Astrocyte of the spinal cord (primary cell): Measurements from ENCODE around the gene EVA1C.

Experiments used
- DNase-seq: peaks from one replicate; pipeline ENCODE4 v3.0.0; 2011; ENCODE audit warnings: low read depth, low spot score
- H3K4me3 ChIP-seq: 2 replicates; pipeline ENCODE4 v1.5.1; 2011; ENCODE audit warnings: low read depth, mild to moderate bottlenecking, low read length, moderate library complexity
- CTCF ChIP-seq: IDR thresholded peaks from 2 replicates; pipeline ENCODE4 v1.5.1; 2012; ENCODE audit warnings: low read depth, mild to moderate bottlenecking, low read length, inconsistent platforms
- in situ Hi-C: cut with HindIII; loops from 2 replicates; pipeline ENCODE4 v1.10.0; 2017; ENCODE audit warnings: low sequenced_read_pairs

Gene EVA1C

DNA sequence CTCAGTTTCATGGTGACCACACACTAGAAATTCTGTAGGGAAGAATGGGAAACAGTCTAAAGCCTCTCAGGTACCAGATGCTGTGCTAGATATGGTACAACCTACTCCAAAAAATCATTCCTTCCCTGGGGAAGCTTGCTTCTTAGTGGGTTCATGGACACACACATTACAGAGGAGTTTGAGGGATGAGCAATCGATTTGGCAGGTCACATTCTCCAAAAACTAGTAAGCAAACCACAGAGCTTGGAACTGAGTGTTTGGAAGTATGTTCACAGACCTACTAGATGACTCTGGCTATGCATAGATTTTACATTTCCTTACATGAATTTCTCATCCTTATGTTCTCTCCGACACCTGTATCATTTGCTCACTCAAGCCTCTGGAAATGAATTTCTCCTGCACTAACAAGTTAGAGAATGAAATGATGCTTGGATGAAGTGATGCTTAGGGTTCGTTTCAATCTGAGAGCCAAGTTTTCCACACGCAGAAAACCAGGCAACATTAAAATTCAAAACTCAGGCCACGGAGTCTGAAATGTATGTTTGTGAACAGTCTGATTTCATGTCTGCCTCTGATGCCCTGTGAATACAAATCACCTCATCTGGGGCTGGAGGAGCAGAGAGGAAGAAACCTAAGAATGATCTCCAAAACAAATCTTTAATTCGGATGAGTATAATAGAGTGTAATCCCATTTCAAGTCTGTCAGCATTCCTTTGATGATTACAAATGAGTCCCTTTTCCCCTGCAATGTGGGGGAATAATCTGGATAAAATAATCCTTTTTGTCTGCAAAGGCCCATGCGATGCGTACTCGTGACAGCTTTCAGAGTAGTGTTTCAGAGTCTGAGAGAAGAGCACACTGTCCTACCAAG lies 11.0 kb downstream of the EVA1C start:
- in situ Hi-C loops, result no loop called here
- no peak for TF ChIP-seq CTCF
- peak; percentile 86 for DNase-seq
- H3K4me3 ChIP-seq, result no peak overlapping the region

- no peak overlapping the region for H3K4me3 ChIP-seq
- DNase-seq, result no peak
- no peak for TF ChIP-seq CTCF
- in situ Hi-C loops, result no loop called here
These were observed 11.7 kb downstream of the EVA1C start for GRCh38 chr21:32424191-32424535.

DNA sequence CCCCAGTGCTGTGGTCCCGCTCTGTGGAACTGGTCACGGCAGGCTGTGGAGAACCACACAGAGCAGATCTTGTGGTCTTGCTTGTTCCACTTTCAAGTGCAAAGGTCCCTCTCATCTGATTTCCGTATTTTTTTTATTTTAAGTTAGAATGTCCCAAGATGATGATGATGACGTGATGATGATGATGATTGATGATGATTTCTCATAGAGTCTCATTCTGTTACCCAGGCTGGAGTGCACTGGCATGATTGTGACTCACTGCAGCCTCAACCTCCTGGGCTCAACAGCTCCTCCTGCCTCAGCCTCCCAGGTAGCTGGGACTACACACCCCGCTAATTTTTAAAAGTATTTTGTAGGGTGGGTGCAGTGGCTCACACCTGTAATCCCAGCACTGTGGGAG lies 12.2 kb downstream of the EVA1C start:
- no peak overlapping the region for H3K4me3 ChIP-seq
- no peak for TF ChIP-seq CTCF
- peak; percentile 16 for DNase-seq
- in situ Hi-C loops, result no loop called here

DNA sequence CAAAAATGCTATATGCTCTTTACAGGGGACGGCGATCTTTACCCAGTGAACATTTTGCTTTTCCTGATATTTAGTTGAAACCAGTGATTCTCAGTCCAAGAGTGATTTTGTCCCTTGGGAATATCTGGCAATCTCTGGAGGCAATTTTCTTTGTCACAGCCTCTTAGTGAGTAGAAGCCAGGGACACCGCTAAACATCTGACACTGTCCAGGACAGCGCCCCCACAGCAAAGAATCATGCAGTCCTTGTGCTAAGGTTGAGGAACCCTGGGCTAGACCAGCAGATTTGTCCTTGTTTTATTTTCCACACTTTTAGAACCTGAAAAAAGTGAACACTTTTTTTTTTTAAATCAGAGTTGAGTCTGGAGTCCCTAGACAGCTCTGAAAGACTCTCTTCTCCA lies 13.1 kb downstream of the EVA1C start:
- H3K4me3 ChIP-seq, result no peak overlapping the region
- in situ Hi-C loops, result no loop called here
- no peak for DNase-seq
- no peak for TF ChIP-seq CTCF

- no peak overlapping the region for H3K4me3 ChIP-seq
- no peak for TF ChIP-seq CTCF
- in situ Hi-C loops, result no loop called here
- no peak for DNase-seq
These were observed 13.6 kb downstream of the EVA1C start for GRCh38 chr21:32426066-32426465.

DNA sequence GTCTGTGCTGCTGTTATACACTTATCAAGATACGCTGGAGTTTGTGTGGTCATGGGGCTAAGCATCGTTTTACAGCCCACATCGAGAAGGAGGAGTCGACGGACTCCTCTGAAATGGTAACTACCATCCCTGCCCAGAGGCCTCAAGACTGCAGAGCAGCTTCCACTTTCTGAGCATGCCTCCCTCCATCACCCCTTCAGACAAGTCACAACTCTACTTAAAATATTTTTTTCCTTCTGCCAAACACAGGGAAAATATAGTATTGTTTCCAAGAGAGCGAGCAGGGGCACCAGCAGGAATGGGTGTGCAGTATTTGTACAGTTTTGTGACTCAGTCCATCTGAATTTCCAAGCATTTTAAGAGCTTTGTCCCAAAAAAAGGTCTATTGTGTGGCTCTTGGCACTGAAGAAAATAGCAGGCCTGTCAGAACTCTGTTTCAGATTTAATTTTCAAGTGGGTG lies 14.1 kb downstream of the EVA1C start:
- peak; percentile 78 for DNase-seq
- no peak for TF ChIP-seq CTCF
- in situ Hi-C loops, result no loop called here
- H3K4me3 ChIP-seq, result no peak overlapping the region
